Stimulated activated naive CD8-positive, alpha-beta T cell treated with anti-CD3 and anti-CD28 coated beads, Interleukin-15, Interleukin-2, amounts not matched to agents 100 ng/mL and 50 ng/mL, for 24 hours (primary cell): Measurements from ENCODE around the gene CFAP68.
"Not testable (repeated sequence)": the region's sequence is repeated elsewhere in the genome, so short reads cannot be mapped to it uniquely, and the experiment has no call there.

Source experiments
- H3K27ac Mint-ChIP-seq: one replicate; pipeline ENCODE4 v1.8.0; 2021; ENCODE audit warnings: mild to moderate bottlenecking, mixed read lengths
- H3K27me3 Mint-ChIP-seq: one replicate; pipeline ENCODE4 v1.8.0; 2021; ENCODE audit warnings: mixed read lengths
- H3K36me3 Mint-ChIP-seq: one replicate; pipeline ENCODE4 v1.8.0; 2021; ENCODE audit warnings: low read depth, mixed read lengths
- H3K4me1 Mint-ChIP-seq: one replicate; pipeline ENCODE4 v1.8.0; 2021; ENCODE audit warnings: low read depth, mixed read lengths
- H3K4me3 Mint-ChIP-seq: one replicate; pipeline ENCODE4 v1.8.0; 2021; ENCODE audit warnings: mild to moderate bottlenecking, mixed read lengths
- H3K9me3 Mint-ChIP-seq: one replicate; pipeline ENCODE4 v1.8.0; 2021; ENCODE audit warnings: mixed read lengths

Gene CFAP68

DNA sequence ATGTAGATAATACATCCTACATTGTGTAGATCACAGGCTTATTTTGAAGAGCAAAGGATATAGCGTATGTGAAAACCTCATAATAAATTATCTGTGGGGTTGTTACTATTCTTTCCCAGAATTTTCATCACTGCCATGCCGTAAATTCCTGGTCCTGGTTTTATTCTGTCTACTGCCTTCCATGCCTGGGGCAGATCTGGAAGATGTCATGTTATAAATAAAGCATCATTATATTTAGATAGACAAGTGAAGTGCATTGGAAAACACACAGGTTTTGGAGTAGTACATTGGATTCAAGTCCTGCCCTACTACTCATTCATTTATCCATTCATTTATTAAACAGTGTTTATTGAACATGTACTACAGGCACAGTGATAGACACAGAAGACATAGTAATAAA, 41.6 kb downstream of the CFAP68 start:
- Mint-ChIP-seq H3K27ac (no peak overlapping the region), H3K36me3 (no peaks in the 10 kb centered on the region), H3K9me3 (no peaks in the 10 kb centered on the region), H3K27me3 (peaks cover 21% of the 10 kb centered on the region), H3K4me3 (no peak overlapping the region), H3K4me1 (peaks cover 10% of the 10 kb centered on the region)

GRCh38 chr11:111921541-111922230, 42.3 kb downstream of the CFAP68 start:
- H3K4me3 Mint-ChIP-seq = no peak overlapping the region

DNA sequence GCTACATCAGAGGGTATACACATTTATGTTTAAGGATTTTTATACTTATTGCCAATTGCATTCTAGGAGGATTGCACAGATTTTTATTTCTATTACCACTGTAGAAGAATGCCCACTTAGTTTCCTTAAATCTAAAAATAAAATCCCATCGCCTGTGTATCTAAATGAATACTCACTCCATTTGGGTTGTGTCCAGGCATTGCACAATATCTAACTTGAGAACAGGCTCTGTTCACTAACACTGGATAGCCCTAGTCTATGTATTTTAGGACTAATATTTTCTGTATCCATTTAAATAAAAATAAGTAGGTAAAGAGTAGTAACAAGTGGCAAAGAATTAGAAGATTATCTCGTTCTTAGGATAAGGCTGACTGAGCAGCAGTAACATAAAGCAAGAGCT, 43.5 kb downstream of the CFAP68 start:
- peaks cover 7% of the 10 kb centered on the region for H3K27me3 Mint-ChIP-seq
- H3K4me1 Mint-ChIP-seq = peaks cover 25% of the 10 kb centered on the region
- no peaks in the 10 kb centered on the region for H3K9me3 Mint-ChIP-seq
- no peaks in the 10 kb centered on the region for H3K36me3 Mint-ChIP-seq
- no peak overlapping the region for H3K4me3 Mint-ChIP-seq
- peak overlapping the region; percentile 54 for H3K27ac Mint-ChIP-seq

More at GRCh38 chr11:111921541-111922230, 42.3 kb downstream of the CFAP68 start:
- Mint-ChIP-seq H3K9me3 (no peaks in the 10 kb centered on the region), H3K36me3 (no peaks in the 10 kb centered on the region), H3K4me1 (peaks cover 17% of the 10 kb centered on the region), H3K27ac (no peak overlapping the region), H3K27me3 (peaks cover 14% of the 10 kb centered on the region)

GRCh38 chr11:111923351-111923788, 44.0 kb downstream of the CFAP68 start:
- H3K27me3 Mint-ChIP-seq = peaks cover 4% of the 10 kb centered on the region

DNA sequence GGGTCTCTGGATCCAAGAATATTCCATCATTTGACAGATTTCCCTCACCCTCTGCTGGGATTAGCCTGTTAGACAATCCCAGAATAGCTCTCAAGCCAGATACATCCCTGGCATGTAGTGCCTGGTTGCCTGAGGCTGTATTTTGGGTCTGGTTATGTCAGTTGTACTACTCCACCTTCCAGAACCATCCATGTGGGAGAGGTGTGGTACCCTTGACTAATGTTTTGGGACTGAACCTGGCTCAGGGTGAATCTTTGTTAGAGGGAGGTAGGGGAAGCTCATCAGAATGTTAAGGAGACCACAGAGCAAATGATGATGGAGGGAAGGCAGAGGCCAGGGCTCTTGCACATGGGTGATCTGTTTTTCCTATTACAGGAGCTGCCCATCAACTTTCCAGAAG, 44.6 kb downstream of the CFAP68 start:
- H3K27ac Mint-ChIP-seq = peak overlapping the region; percentile 47
- H3K9me3 Mint-ChIP-seq = no peaks in the 10 kb centered on the region
- peaks cover 28% of the 10 kb centered on the region for H3K4me1 Mint-ChIP-seq
- H3K27me3 Mint-ChIP-seq = peaks cover 3% of the 10 kb centered on the region
- no peaks in the 10 kb centered on the region for H3K36me3 Mint-ChIP-seq
- H3K4me3 Mint-ChIP-seq = no peak overlapping the region

More at GRCh38 chr11:111923351-111923788, 44.0 kb downstream of the CFAP68 start:
- Mint-ChIP-seq H3K4me1 (peaks cover 28% of the 10 kb centered on the region), H3K4me3 (no peak overlapping the region), H3K36me3 (no peaks in the 10 kb centered on the region), H3K9me3 (no peaks in the 10 kb centered on the region), H3K27ac (peak overlapping the region; percentile 54)

DNA sequence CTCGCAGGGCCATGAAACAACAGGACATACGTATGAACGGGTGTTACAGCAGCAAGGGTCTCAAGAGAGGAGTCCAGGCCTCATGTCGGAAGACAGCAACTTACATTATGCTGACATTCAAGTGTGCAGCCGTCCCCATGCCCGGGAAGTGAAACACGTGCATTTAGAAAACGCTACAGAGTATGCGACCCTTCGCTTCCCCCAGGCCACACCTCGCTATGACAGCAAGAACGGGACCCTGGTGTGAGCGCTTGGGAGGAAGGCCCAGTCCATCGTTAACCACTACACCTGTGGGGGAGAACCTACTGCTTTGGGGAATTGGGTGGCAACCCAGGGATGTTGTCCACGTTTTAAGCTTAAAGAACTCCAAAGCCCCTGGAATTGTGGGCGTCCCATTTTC, 46.6 kb downstream of the CFAP68 start:
- H3K4me1 Mint-ChIP-seq = peaks cover 28% of the 10 kb centered on the region
- H3K4me3 Mint-ChIP-seq = peak overlapping the region; percentile 81
- H3K36me3 Mint-ChIP-seq = no peaks in the 10 kb centered on the region
- no peaks in the 10 kb centered on the region for H3K9me3 Mint-ChIP-seq
- H3K27me3 Mint-ChIP-seq = peaks cover 3% of the 10 kb centered on the region
- peak overlapping the region; percentile 81 for H3K27ac Mint-ChIP-seq

DNA sequence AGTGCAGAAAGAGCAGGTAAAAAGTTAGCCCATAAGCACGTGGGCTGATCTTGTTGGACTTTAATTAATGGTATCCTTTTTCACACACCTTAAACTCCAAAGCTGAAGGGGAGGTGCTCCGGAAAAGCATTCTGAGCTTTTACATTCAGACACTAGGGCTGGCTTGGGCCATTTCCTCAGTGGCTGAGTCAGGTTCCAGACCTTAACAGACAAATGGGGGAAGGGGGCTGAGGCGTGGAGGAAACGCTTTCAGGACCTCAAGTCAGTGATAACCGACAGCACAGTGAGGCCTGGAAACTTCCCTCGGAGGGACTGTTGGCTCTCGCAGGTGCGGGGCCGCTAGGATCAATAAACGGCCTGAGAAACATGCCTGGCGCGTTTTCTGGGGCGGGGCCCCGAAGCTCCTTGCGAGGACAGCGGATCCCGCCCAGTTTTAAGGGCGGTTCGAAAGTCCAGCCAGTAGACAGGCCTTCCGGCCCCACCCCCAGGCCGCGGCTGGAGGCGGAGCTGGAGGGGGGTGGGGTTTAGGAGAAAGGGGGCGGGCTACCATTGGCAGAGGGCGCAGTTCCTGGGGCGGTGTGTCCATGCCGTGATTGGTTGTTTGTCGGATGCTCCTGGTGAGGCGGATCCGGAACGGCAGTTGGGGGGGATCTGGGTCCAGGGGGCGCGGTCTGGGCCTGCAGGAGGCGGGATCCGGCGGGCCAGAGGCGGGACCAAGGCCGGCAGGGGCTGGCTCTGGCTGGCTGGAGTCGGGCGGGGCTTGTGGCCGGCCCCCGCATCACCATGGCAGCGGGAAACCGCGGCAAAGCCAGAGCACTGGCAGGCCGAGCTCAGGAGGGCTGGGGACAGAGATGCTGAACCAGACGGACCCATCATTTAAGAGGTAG, 47.4 kb downstream of the CFAP68 start:
- Mint-ChIP-seq H3K27me3 (no peaks in the 10 kb centered on the region), H3K9me3 (no peaks in the 10 kb centered on the region), H3K4me1 (peaks cover 30% of the 10 kb centered on the region), H3K36me3 (no peaks in the 10 kb centered on the region), H3K27ac (peak overlapping the region; percentile 81), H3K4me3 (peak overlapping the region; percentile 81)

DNA sequence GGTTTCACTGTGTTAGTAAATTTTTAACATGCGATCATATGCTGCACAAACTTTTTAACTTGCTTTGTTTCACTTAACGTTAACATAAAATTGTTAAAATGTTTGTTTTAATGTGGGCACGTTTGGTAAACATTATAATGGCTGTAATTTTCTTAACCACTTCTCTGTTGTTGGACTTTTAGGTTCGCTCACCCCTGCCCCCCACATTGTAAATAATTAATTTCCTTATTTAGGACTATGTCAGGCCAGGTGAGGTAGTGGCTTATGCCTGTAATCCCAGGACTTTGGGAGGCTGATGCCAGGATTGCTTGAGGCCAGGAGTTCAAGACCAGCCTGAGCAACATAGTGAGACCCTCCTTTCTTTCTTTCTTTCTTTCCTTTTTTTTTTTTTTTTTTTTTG, 51.1 kb downstream of the CFAP68 start:
- peaks cover 58% of the 10 kb centered on the region for H3K4me1 Mint-ChIP-seq
- no peak overlapping the region for H3K4me3 Mint-ChIP-seq
- no peaks in the 10 kb centered on the region for H3K27me3 Mint-ChIP-seq
- no peaks in the 10 kb centered on the region for H3K36me3 Mint-ChIP-seq
- no peaks in the 10 kb centered on the region for H3K9me3 Mint-ChIP-seq
- no peak overlapping the region for H3K27ac Mint-ChIP-seq

GRCh38 chr11:111932611-111932950, 53.2 kb downstream of the CFAP68 start:
- peak overlapping the region; percentile 90 for H3K27ac Mint-ChIP-seq
- H3K27me3 Mint-ChIP-seq = no peaks in the 10 kb centered on the region
- no peaks in the 10 kb centered on the region for H3K36me3 Mint-ChIP-seq
- H3K4me3 Mint-ChIP-seq = peak overlapping the region; percentile 47
- peaks cover 56% of the 10 kb centered on the region for H3K4me1 Mint-ChIP-seq
- no peaks in the 10 kb centered on the region for H3K9me3 Mint-ChIP-seq

DNA sequence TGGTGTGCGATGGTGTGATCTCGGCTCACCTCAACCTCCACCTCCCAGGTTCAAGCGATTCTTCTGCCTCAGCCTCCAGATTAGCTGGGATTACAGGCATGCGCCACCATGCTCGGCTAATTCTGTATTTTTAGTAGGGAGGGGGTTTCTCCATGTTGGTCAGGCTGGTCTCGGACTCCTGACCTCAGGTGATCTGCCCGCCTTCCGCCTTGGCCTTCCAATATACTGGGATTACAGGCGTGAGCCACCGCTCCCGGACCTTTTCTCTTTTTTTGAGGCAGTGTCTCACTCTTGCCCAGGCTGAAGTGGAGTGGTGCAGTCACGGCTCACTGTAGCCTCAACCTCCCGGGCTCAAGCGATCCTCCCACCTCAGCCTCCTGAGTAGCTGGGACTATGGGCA, 53.8 kb downstream of the CFAP68 start:
- H3K4me1 Mint-ChIP-seq = peaks cover 57% of the 10 kb centered on the region
- H3K4me3 Mint-ChIP-seq, H3K27me3 Mint-ChIP-seq, H3K9me3 Mint-ChIP-seq, H3K36me3 Mint-ChIP-seq: not testable (repeated sequence)
- peak overlapping the region; percentile 50 for H3K27ac Mint-ChIP-seq

DNA sequence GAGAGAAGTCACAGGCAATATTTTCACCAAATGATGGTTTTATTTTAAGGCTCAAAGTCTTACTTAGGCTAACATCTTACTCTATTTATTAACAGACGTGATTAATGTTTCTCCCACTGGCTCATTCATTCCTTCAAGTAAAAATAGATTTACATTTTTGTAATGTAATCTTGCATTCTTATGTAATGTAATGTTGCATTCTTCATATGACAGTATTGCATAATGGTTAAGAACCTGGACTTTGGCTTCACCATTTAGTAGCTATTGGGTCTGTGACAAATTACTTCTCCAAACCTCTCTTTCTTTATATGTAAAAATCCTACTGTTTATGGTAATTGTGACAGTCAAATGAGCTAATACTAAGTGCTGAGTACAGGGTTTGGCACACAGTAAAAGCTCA, 54.5 kb downstream of the CFAP68 start:
- Mint-ChIP-seq H3K9me3 (no peaks in the 10 kb centered on the region), H3K36me3 (no peaks in the 10 kb centered on the region), H3K27me3 (no peaks in the 10 kb centered on the region), H3K4me3 (no peak overlapping the region), H3K4me1 (peaks cover 64% of the 10 kb centered on the region), H3K27ac (no peak overlapping the region)

GRCh38 chr11:111934306-111934705, 55.0 kb downstream of the CFAP68 start:
- no peaks in the 10 kb centered on the region for H3K36me3 Mint-ChIP-seq
- H3K9me3 Mint-ChIP-seq = no peaks in the 10 kb centered on the region
- no peak overlapping the region for H3K4me3 Mint-ChIP-seq
- peak overlapping the region; percentile 21 for H3K27ac Mint-ChIP-seq
- H3K27me3 Mint-ChIP-seq = no peaks in the 10 kb centered on the region
- peaks cover 68% of the 10 kb centered on the region for H3K4me1 Mint-ChIP-seq
